Inflammatory macrophage treated with lipopolysaccharide for 1 hour (primary cell): Measurements from ENCODE around the gene CDO1.
A peak's percentile ranks its signal among the peaks of the same experiment; 100 is the strongest.

Experiments used
- DNase-seq, 2 donors: peaks; one replicate each; pipeline ENCODE4 v3.0.0-alpha.2; 2020 to 2022

Gene CDO1

DNA sequence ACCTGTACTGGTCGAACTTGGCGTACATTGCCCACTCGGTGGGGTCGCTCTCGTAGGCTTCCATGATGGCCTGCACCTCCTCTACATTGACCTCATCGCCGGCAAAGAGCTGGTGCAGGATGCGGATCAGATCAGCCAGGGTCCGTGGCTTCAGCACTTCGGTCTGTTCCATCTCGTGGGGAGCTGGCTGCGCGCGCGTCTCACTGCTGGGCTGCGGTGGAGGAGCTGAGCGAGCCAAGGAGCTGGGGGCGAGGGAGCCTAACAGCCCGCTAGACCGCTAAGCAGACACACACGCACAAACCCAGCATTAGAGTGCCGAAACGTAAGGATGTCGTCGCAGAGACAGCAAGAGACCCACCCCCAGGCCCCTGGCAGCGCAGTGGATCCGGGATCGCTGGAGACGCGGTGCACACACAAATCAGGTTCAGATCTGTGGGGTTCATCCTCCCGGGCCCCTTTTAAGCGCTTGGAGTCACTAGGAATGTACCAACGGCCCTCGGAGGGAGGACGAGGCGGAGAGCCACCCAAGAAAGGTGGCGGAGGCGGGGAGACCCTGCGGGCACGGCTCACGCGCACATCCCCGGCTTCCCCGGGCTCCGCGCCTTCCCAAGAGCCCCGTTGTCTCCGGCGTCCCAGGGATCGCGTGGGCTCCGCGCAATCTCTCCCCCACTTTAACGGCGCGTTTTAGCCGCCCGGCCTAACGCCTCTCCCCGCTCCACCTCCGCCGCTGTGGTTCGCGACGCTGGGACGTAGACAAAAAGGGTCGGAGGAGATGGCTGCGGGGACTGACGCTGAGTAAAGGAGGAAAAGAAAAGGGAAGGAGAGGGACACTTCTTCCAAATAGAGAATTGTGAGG, at the start of gene CDO1:
Gene CDO1 (minus strand): TSS at position 434 of the 856 bp plus-strand sequence. CDS start 262 bp downstream, at position 172.
- no peak for DNase-seq

DNA sequence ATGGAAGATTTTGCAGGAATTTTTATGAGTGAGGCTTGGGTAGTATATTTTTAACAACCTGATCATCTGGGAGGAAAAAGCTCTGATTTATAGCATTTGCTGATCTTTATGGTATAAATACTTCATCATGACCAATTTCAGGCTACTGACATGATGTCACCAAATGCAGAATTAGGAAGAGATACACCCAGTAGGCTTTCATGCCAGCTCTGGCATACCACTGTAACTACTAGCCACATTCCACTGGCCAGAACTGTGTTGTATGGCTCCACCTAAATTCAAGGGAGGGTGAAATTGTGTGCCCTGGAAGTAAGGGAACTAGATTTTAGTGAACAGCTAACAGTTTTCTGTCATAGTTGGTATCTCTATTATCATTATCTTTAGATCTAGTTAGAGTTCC, 42.9 kb upstream of the CDO1 start:
- DNase-seq, result no peak

DNA sequence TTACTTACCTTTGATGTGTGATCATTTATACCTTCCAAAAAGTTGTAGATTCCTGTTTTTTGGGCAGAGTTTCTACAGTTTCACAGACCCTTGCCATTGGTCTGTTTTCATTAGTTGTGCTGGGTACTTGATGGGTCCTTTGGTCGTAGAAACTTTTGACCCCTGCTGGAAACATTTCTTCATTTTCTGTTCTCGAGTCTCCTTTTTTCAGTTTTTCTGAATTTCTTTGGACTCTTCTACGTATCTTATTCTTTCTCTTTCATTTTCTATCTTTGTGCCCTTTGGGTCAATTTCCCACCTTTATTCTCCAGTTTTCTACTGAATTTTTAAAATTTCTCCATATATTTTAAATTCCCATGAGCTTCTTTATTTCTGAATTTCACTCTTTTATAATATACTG, 41.9 kb upstream of the CDO1 start:
- no peak for DNase-seq

DNA sequence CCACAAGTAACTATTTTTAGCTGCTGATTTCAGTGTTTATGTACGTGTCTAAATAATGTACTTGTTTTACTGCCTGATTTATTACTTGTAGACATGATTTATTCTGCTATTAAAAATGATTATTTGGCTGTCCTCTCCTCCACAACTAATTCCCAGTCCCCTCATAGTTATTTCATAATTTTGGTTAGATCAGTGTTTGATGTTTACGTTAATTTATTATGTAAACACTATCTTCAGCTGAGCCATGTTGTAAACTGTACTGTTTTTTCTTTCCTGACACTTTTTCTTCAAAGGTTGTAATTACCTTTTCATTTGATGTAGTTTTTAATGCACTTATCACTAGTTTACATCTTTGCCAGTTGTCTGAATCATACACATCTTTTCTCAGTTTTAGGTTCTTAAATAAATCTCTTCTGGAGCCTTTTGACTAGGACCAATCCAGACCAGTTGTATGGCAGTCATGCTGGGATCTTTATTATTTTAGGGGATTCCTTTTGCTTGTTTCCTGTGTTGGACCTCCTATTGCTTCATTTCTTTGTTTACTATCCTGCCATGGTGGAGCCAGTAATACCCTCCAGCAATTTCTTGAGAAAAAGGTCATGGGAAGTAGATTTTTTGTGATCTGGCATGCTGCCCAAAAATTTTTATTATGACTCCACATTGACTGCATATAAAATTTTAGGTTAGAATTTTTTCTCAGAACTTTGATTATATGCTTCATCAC, 41.3 kb upstream of the CDO1 start:
- no peak for DNase-seq

DNA sequence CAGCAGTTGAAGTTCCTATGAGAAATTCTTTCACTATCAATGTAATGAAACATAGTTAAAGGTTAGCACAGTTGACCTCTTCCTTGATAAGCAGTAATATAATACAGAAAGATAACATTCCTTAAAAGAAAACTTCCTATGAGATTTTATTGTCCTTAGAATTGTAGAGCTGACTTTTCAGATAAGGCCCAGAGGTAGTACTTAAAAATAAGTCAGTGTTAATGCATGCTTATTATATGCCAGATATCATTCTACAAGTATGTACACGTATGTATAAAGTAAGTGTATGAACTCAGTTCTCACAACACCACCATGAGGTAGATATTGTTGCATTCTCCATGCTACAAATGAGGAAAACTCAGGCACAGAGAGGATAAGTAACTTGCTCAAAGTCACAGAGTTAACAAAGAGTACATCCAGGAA, 40.6 kb upstream of the CDO1 start:
- no peak for DNase-seq

DNA sequence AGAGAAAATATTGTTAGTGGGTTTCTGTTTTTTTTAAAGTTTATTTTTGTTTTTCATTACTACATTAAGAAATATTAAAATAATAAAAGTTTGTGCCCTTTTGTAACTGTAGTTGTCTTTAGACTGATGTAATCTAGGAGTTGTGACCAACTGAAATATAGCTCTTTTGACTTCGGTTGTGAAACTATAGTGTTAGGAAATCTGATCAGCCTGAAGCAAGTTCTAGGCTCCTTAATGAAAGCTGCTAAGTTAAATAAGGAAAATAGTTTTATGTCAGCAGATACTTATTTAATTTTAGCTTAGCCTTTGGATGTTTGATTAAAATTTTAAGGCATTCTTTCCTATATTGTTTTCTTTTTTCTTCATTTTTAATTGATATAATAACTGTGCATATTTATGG, 39.5 kb upstream of the CDO1 start:
- DNase-seq, result peak; percentile 58 to 73

DNA sequence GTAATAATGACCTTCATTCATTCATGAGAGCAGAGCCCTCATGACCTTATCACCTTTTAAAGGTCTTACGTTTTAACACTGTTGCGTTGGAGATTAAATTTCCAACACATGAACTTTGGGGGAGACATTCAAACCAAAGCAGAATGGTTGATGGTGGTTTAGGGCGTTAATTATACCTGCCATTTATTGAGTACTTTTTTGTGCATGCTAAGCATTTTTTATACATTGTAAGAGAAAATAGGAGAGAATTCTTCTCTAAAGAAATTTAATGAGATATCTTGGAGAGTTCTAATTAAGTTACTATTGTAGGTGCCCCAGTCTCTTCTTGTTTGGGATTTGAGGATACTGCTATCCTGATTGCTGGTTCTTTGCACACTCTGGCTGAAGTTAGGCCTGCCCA, 37.7 kb upstream of the CDO1 start:
- no peak for DNase-seq

DNA sequence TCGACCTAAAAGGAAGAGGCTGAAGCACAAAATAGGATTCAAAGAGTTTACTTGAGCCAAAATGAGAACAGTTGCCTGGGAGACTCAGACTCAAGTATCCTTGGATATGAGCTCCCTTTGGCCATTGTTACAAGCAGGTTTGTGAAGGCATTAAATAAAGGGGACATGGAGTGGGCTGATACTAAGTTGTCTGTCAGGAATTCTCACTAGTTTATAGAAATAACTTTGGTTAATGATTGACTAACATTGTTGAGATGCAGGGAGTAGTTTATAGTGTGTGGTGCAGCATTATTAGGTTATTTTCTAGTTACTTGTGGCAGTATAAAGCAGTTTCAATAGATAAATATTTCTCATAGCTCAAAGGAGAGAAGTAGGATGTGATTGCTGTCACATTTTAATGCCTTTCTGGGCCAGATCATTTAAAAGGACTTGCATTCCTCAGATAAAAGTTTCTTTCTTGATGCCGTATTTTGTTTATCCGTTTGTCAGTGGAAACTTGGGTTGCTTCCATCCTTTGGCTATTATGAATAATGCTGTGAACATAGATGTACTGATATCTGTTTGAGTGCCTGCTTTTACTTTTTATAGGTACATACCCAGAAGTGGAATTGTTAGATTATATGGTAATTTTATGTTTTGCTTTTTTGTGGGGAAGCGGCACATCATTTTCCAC, 34.4 kb upstream of the CDO1 start:
- no peak for DNase-seq

DNA sequence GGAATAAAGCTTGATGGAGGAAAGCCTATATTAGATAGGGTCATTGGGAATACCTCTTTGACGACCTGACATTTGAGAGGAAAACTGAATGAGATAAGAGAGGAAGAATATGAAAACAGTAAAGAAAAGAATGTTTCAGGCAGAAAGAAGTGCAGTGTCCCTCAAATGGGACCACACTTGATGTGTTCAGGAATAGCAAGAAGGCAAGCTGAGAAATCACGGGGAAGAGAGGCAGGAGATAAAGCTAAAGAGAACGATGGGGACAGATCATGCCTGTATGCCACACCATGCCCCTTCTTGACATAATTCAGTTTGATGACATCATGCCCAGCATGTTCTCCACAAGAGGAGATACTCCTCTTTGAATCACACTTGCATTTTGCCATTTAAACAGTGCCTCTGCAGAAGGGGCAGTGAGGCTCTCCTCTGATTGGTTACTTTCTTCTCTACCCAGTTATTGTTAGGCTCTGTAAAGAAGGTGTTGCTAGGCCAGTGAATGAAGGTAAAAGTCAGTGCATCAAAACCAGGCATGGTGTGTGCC, 32.9 kb upstream of the CDO1 start:
- DNase-seq, result no peak

DNA sequence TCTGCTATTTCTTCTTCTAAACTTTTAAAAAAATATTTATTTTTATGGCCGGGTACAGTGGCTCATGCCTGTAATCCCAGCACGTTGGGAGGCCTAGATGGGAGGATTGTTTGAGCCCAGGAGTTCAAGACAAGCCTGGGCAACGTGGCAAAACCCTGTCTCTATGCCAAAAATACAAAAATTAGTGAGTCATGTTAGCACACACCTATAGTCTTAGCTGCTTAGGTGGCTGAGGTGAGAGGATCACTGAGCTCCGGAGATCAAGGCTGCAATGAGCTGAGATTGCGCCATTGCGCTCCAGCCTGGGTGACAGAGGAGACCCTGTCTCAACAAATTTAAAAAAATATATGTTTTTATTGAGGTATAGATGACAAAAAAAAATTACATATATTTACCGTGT, 30.8 kb upstream of the CDO1 start:
- DNase-seq, result no peak

DNA sequence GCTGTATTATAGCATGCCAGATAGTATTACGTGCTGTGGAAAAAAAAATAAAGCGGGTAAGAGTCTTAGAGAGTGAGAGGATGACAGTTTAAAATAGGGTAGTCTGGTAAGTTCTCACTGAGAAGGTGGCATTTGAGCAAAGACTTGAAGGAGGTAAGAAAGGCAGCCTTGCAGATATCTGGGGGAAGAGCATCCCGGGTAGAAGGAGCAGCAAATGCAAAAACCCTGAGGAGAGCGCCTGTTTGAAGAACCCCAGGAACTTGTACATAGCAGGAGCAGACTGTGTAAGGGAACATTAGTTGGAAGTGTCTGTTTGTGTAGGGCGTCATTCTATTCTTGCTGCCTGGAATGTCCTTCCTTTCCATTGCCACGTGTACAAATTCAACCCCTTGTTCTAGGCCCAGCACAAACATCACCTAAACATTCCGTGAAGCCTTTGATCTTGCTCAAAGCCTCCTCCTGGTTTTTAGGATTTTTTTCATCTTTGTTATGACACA, 27.9 kb upstream of the CDO1 start:
- no peak for DNase-seq

DNA sequence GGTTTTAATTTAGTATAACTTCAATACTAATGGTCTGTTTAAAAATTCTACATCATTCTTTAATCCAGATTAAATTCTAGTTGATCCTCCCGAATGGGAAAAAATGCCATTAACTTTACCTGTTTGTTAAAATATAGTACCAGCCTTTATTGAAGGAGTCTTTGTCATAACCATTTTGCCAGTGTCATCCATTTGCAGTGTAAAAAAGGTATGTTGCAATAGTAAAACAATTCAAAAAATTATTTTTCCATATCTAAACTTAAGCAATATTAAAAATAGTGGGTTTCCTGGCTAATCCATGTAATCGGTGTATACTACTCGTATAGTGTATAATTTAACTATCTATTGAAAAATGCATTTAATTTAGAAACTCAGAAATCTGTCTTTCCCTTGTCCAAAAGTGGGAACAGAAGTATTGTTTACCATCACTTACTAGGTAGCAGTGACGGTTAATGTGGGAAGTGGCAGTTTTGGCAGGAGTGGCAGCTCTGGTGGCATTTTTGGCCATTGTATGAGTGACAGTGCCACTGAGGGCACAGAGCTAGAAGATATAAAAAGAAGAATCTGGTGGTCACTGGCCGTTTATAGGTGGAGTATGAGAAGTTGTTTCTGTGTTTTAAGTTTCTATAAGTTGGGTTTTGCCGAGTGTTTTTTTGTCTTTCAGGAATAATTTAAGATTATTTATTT, 27.1 kb upstream of the CDO1 start:
- DNase-seq, result no peak

DNA sequence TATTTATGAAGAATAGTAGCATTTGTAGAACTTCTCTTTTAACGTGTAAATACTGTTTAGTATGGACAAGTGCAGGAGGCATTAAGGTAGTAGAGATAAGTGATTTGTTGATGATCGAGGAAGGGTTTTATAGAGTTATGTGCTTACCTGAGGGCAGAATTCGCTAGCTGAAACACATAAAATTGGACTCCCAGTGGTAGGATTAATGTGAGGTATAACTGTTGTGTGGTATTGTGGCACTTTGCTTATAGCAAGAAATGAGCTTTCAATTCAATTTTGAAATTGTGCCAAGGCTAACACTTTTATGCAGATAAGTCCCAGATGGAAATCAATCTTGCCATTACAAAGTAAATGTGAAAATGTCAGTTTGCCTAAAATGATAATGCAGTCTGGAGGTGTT, 26.5 kb upstream of the CDO1 start:
- DNase-seq, result no peak

DNA sequence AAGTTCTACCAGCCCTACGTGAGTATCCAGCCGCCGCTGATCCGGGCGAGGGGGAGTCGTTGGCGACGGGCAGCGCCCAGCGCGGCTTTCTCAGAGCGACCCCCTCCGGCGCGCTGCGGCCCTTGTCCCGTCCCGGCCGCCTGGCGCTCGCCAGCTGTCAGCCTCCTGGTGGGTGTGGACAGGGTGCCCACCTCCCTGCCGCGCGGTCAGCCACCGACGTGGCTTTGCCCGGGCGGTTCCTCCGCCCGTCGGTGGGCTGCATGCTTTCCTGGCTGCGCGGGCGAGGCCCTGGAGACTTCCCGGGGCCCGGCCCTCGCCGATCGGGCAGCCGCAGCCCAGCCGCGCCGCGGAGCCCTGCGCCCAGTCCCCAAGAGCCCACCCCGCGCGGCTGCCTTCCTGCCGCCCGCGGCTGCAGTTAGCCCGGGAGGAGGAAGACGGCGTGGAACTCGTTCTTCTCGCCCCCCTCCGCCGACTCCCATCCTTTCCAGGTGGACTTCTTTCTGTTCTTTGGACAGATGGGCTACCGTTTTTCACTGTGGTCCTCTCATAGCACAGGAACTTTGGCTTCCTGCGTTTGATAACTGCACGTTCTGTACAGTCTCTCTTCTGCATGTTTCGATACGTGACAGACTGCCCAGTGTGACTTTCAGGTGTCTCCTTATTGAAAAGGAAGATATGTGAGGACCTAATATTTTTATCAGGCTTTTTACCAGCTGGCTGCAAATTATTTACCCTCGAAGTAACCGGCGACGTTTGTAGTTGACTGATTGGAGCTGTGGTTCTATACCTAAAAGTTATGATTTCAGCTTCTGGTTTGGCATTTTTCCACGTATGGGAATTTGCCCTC, 25.9 kb upstream of the CDO1 start:
- peak in 1 of 2 donors; percentile 59 for DNase-seq

DNA sequence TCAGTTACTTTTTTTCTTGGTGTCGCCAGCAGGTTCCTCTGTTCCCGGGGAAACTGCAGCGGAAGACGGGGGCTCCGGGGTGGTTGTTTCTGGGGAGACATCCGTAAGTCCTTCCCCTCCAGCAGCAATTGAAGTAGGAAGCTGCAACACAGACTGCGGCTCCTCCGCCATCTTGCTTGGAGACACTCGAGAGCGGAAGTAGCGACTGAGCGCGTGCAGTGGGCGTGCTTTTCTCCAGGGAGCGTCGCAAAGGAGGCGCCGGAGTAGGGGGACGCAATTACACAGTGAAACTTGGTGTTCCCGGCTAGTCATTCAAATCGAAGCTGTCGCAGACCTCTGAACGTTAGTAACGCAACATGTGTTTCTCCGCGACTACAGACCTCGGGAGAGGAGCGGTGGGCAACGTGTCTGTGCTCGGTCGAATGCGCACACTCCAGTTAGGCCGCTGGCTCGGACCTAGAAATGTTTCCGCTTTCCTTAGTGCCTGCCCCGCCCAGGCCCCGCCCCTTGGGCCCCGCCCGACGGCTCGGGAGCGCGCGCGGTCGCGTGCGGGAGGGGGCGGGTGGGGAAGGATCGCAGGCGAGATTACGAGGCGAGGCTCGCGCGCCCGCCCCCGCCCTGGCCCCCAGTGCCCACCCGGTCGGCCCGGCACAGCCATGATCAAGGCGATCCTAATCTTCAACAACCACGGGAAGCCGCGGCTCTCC, 25.1 kb upstream of the CDO1 start, which contains the start of the genes AP3S1 and ATG12:
Gene AP3S1 (plus strand): TSS at position 554 of the 707 bp plus-strand sequence. CDS start 103 bp downstream, at position 657.
Gene ATG12 (minus strand): TSS at position 184 of the 707 bp plus-strand sequence. CDS start 13 bp downstream, at position 171.
- DNase-seq, result peak; percentile 93 to 94

DNA sequence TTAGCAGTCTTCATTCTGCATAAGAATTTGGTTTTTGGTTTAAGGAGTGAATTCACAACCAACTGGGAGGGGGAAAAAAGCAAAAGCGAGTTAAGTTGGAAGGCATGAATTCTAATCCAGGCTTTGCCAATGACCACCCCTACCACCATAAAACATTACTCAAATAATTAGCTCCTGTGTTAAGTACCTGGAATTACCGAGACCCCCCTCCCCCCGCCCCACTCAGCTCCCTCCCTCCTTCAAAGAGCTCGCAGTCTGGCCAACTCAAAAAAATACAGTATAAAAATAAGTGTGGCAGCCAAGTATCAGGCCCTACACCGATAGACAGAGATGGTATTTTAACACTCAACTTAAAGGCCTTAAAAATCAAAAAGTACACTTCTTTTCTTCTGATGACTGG, 24.4 kb upstream of the CDO1 start:
- no peak for DNase-seq

DNA sequence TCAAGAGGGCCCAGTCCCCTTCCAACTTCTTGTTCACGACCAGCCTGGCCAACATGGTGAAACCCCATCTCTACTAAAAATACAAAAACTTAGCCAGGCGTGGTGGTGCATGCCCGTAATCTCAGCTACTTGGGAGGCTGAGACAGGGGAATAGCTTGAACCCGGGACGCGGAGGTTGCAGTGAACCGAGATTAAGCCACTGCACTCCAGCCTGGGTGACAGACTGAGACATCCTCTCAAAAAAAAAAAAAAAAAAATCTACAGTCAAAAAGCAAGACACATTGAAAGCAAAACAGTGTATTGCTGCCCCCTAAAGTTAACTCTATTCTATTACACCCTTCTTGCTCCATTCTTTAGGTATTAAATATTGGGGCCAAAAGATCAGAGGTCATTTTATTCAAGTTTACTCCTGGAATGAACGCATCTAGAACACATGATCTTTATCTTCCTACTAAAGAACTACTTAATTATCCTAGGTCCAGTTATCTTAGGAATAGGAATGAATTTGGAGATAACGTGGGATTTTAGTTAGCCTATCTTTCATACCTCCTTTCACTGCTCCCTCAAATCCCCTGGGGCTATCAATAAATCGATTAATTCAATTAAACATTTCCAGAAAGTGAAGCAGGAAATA, 22.5 kb upstream of the CDO1 start:
- DNase-seq, result peak; percentile 53 to 72

DNA sequence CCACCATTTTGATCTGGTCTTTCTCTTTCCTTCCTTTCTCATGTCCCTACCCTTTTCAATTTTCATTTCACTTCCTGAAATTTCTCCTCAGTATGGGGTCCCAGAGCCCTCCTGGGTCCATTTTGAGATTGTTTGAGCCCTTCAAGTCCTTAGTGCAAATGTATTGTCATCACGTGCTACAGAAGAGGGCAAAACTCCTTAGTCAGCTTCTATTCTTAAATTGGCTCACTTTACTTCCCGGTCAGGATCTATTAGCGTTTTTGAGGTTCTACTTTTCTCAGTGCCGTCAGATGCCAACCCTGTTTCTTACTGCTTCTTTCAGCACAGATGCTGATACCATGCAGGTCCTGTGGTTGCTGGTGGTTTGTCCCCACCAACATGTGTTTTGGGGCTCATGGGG, 19.0 kb upstream of the CDO1 start:
- DNase-seq, result no peak

DNA sequence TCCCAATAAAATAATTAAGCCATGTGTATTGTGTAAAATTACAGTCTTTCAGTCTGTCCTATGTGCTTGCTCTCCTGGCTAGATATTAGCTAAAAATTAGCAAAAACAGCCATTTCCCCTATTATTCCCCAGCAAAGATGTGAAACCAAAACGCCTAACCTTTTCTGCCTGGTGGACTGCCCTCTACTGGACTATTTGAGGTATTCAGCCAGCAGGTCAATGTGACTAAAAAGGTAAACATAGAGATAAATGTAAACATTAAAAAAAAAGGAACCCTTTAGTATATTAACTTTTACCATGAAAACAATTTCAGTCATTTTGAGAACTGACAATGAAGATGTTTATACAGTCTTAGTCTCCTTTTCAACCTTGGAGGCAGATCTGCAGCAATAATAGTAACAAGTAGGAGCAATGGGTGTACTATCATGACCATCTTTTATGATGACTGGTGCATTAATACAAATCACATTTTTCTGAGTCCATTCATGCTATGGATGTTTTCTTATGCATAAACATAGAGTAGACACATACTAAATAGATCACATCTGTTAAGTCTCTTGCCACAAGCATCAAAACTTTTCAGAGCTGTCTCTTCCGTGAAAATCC, 14.8 kb upstream of the CDO1 start:
- peak; percentile 45 to 68 for DNase-seq

DNA sequence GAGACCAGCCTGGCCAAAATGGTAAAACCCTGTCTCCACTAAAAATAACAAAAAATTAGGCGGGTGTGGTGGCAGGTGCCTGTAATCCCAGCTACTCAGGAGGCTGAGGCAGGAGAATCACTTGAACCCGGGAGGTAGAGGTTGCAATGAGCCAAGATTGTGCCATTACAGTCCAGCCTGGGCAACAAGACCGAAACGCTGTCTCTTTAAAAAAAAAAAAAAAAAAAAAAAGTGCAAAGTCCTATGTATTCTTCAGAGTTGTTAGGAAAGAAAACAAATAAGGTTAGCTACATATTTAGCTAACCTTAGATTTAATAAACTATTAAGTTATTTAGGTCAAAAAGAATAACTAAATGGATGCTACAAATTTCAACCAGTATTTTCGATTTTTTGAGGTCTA, 13.5 kb upstream of the CDO1 start:
- no peak for DNase-seq
